T1000 (cell line): ENCODE measurements around the gene C19orf73.
"Not testable (repeated sequence)": the region's sequence is repeated elsewhere in the genome, so short reads cannot be mapped to it uniquely, and the experiment has no call there.

ENCODE experiments used
- DNase-seq: peaks from one replicate; lab custom pipeline; 2025; ENCODE audit warnings: mixed read lengths; lab: John Stamatoyannopoulos, UW

The C19orf73 gene

GRCh38 chr19:49121841-49122240 lies 2.9 kb upstream of the C19orf73 start:
- DNase-seq, result not testable (repeated sequence)

DNA sequence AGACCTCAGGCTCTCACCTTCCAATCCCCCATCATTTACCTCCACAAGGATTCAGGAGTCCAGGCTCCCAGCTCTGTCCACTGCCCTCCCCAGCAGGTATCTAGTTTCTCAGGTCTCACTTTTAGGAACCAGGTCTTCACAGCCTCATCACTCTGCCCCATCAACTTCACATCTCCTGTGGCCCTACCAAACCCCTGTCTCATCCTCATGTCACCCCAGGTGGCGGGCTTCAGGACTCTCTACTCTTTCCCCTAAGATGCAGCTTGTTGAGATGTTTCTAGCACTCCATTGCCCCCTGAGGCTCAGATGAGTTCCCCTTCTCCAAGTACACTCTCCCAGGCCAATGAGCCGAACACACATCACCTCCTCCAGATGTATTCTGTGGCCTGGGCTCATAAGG lies 1.9 kb upstream of the C19orf73 start:
- DNase-seq, result no peak

DNA sequence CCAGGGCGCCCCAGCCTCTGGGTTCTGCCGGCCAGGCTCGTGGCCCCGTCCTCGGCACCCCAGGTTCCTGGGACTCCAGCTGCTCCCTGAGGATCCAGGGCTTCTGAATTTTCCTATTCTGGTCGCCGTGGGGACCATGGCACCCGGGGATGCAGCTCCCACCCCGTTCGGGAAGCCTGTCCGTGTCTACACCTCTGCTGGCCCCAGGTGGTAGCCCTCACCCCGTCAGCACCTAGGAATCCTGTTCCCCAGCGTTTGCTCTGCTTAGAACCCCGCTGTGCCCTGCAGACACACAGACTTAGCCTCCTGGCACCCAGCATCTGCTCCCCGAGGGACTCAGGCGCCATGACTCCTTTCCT lies 1.4 kb upstream of the C19orf73 start:
- no peak for DNase-seq

GRCh38 chr19:49119411-49120324 lies 725 bp upstream of the C19orf73 start, which contains the start of gene PPFIA3:
TSS of gene PPFIA3 (plus strand) at chr19:49119544. CDS start at chr19:49127874, 8,330 bp downstream.
- DNase-seq, result peak; percentile 32

DNA sequence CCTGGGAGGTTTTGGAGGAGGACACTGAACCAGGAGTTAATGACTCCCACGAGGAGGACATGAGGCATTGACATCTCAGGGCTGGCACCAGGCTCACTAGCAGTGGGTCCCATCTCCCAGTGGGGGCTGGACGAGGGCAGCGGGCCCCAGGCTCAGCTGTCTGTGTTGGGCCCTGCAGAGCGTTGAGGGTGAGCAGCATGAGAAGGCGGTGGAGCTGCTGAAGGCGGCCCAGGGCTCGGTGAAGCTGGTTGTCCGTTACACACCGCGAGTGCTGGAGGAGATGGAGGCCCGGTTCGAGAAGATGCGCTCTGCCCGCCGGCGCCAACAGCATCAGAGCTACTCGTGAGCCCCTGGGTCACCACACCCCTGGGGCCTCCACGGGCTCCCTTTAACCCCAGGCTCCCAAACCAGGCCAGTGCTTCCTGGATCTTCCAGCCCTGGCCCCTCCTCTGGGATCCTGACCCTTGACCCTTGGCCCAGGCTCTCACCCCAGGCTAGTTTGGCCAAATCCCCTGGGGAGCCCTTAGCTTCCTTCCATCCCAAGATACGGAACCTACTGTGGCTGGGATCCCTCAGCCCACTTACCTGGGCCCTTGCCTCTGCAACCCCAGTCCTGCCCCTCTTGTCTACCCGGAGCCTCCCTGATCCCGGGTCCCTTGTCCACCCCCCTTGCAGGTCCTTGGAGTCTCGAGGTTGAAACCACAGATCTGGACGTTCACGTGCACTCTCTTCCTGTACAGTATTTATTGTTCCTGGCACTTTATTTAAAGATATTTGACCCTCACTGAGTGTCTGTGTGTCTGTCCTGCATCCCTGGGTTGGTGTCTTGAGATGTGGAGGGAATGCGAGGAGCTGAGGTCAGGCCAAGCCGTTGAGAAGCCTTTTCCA lies 1.0 kb downstream of the C19orf73 start:
- no peak for DNase-seq

- no peak for DNase-seq
These were observed 2.4 kb downstream of the C19orf73 start for GRCh38 chr19:49116544-49116943.

DNA sequence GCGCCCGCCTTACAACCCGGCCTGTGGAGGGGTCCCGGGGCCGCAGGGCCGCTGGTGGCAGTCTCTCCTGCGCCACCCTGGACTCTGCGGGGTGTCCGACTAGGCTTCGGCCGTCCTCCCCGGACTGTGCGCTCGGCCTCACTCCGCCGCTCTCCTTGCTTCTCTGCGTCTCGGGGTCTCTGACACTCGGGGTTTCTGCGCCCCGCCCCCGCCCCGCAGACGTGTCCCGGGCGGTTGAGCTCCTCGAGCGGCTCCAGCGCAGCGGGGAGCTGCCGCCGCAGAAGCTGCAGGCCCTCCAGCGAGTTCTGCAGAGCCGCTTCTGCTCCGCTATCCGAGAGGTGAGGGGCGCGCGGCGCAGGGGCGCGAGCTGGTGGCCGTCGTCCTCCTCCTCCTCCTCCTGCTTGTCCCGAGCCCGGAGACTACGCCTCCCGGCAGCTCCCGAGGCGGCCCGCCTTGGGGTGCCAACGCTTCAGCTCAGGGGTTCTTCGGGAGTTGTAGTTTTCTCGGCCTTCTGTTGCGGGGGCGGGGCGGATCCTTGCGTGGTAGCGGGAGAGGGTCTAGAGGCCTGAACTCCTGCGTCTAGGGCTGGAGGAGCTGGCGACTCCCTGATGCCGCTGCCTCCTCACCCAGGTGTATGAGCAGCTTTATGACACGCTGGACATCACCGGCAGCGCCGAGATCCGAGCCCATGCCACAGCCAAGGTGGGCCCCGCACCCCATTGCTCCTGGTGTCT lies 4.1 kb downstream of the C19orf73 start:
- DNase-seq, result no peak

GRCh38 chr19:49113762-49114629 lies 4.9 kb downstream of the C19orf73 start, which contains the start of gene LIN7B:
TSS of gene LIN7B (plus strand) at chr19:49114370. CDS start at chr19:49114405, 35 bp downstream.
- peak; percentile 71 for DNase-seq

DNA sequence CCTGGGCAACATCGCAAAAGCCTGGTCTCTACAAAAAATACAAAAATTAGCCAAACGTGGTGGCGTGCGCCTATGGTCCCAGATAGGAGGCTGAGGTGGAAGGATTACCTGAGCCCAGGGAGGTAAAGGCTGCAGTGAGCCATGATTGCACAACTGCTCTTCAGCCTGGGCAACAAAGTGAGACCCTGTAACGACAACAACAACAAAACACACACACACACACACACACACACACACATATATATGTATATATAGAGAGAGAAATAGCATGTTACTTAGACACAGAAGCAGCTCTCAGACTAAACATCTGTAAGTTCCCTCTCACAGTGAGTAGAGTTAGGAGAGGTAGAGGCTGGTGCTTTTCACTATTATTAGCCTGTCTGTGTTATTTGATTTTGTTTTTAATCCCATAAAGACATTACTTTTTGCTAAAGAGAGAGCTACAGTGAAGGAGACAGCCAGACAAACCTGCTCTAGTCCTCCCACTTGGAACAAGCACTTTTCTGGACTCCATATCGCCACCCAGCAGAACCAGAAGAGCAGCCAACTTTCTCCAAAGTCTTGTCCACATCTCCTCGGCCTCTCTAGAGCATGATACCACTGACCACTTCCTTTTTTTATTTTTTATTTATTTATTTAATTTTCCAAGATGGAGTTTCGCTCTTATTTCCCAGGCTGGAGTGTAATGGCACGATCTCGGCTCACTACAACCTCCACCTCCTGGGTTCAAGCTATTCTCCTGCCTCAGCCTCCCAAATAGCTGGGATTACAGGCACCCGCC lies 7.5 kb downstream of the C19orf73 start:
- DNase-seq, result no peak

GRCh38 chr19:49110567-49110966 lies 8.4 kb downstream of the C19orf73 start:
- no peak for DNase-seq

DNA sequence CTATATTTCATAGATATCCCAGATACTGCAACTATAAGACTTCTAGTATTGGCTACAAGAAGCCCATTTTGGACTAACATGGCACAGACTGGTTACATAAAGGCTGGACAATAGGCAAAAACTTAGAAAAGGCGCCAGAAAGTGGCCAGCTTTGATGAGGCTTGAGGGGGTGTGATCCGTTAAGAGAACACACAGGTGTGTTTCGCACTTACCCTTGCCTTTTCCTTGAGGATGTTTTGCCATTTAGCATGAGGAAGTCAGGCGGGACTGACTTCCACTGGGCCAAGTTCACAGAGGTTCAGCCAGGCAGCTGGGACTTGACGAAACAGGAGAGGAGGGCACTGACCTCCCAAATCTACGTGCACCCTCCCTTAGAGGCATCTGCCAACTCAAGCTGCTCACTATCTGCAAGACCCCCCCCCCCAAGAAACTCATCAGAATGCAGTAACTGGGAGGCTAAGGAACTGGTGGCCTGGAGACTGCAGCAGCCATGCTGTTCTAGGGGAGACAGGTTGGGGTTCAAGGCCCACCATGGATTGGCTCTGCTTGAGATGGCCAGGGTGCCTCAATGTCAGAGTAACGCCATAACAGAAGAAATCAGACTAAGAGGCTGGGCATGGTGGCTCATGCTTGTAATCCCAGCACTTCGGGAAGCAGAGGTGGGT lies 9.2 kb downstream of the C19orf73 start:
- no peak for DNase-seq

- no peak for DNase-seq
These were observed 9.9 kb downstream of the C19orf73 start for GRCh38 chr19:49109051-49109450.

GRCh38 chr19:49107625-49108459 lies 11.1 kb downstream of the C19orf73 start:
- DNase-seq, result no peak

- DNase-seq, result no peak
These were observed 12.3 kb downstream of the C19orf73 start for GRCh38 chr19:49106648-49107135.

GRCh38 chr19:49104229-49104864 lies 14.6 kb downstream of the C19orf73 start:
- DNase-seq, result no peak

- DNase-seq, result no peak
These were observed 15.4 kb downstream of the C19orf73 start for GRCh38 chr19:49103331-49104085.

GRCh38 chr19:49102303-49102702 lies 16.6 kb downstream of the C19orf73 start:
- DNase-seq, result no peak
